Measurements from ENCODE around the gene CRTC1. TPM values are rescaled to one million over a fixed set of nuclear protein-coding genes. Genes with fewer than 3 reads are reported as not detected.
A peak's percentile ranks its signal among the peaks of the same experiment; 100 is the strongest.

CRTC1 gene
- total and polyA plus RNA-seq, 9 of the 15 experiments (the other 6 are each of a cell fraction or from before 2014, with no cell fraction given) = 0.25 to 3.8 (median 1.2) TPM; not detected in 2

DNA sequence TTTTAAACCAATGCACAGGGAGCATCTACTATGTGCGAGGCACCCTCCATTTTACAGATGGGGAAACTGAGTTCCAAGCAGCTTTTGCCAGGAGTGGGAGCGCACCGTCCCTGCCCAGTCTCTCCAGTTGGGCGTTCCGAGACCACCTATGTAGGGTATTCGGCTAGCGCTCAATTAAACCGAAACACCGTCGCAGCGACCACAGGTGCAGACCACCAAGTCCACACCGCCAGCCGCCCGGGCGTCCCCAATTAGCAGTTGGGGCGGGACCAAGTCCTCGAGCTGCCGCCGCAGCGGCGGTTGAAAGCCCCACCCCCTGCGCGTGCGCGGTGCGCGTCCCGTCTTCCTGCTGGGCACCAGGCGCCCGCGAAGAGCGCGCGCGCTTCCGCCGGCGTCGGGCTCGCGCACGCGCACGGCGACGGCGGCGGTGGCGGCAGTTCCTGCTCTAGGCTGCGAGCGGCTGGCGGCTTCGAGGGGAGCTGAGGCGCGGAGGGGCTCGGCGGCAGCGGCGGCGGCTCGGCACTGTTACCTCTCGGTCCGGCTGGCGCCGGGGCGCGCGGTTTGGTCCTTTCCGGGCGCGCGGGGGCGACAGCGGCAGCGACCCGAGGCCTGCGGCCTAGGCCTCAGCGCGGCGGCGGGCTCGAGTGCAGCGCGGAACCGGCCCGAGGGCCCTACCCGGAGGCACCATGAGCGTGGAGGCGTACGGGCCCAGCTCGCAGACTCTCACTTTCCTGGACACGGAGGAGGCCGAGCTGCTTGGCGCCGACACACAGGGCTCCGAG is 148.2 kb downstream of the CRTC1 start, which contains the start of gene UPF1 (continued):
- TF ChIP-seq, protein P1, sequence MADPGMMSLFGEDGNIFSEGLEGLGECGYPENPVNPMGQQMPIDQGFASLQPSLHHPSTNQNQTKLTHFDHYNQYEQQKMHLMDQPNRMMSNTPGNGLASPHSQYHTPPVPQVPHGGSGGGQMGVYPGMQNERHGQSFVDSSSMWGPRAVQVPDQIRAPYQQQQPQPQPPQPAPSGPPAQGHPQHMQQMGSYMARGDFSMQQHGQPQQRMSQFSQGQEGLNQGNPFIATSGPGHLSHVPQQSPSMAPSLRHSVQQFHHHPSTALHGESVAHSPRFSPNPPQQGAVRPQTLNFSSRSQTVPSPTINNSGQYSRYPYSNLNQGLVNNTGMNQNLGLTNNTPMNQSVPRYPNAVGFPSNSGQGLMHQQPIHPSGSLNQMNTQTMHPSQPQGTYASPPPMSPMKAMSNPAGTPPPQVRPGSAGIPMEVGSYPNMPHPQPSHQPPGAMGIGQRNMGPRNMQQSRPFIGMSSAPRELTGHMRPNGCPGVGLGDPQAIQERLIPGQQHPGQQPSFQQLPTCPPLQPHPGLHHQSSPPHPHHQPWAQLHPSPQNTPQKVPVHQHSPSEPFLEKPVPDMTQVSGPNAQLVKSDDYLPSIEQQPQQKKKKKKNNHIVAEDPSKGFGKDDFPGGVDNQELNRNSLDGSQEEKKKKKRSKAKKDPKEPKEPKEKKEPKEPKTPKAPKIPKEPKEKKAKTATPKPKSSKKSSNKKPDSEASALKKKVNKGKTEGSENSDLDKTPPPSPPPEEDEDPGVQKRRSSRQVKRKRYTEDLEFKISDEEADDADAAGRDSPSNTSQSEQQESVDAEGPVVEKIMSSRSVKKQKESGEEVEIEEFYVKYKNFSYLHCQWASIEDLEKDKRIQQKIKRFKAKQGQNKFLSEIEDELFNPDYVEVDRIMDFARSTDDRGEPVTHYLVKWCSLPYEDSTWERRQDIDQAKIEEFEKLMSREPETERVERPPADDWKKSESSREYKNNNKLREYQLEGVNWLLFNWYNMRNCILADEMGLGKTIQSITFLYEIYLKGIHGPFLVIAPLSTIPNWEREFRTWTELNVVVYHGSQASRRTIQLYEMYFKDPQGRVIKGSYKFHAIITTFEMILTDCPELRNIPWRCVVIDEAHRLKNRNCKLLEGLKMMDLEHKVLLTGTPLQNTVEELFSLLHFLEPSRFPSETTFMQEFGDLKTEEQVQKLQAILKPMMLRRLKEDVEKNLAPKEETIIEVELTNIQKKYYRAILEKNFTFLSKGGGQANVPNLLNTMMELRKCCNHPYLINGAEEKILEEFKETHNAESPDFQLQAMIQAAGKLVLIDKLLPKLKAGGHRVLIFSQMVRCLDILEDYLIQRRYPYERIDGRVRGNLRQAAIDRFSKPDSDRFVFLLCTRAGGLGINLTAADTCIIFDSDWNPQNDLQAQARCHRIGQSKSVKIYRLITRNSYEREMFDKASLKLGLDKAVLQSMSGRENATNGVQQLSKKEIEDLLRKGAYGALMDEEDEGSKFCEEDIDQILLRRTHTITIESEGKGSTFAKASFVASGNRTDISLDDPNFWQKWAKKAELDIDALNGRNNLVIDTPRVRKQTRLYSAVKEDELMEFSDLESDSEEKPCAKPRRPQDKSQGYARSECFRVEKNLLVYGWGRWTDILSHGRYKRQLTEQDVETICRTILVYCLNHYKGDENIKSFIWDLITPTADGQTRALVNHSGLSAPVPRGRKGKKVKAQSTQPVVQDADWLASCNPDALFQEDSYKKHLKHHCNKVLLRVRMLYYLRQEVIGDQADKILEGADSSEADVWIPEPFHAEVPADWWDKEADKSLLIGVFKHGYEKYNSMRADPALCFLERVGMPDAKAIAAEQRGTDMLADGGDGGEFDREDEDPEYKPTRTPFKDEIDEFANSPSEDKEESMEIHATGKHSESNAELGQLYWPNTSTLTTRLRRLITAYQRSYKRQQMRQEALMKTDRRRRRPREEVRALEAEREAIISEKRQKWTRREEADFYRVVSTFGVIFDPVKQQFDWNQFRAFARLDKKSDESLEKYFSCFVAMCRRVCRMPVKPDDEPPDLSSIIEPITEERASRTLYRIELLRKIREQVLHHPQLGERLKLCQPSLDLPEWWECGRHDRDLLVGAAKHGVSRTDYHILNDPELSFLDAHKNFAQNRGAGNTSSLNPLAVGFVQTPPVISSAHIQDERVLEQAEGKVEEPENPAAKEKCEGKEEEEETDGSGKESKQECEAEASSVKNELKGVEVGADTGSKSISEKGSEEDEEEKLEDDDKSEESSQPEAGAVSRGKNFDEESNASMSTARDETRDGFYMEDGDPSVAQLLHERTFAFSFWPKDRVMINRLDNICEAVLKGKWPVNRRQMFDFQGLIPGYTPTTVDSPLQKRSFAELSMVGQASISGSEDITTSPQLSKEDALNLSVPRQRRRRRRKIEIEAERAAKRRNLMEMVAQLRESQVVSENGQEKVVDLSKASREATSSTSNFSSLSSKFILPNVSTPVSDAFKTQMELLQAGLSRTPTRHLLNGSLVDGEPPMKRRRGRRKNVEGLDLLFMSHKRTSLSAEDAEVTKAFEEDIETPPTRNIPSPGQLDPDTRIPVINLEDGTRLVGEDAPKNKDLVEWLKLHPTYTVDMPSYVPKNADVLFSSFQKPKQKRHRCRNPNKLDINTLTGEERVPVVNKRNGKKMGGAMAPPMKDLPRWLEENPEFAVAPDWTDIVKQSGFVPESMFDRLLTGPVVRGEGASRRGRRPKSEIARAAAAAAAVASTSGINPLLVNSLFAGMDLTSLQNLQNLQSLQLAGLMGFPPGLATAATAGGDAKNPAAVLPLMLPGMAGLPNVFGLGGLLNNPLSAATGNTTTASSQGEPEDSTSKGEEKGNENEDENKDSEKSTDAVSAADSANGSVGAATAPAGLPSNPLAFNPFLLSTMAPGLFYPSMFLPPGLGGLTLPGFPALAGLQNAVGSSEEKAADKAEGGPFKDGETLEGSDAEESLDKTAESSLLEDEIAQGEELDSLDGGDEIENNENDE (IDR thresholded peaks at IDR 0.05; ENCODE audit: low read depth, low read length) = no peak
- TF ChIP-seq ATF1 (CRISPR knock-in tag; IDR thresholded peaks at IDR 0.05) (peak; percentile 4; the same call in 1 of the 2 replicates), ATF1 (tag; IDR thresholded peaks at IDR 0.05) (peak; percentile 28), KDM5B (IDR thresholded peaks at IDR 0.05; ENCODE audit: insufficient replicate concordance, low read depth, low read length) (peak; percentile 78)
- TF ChIP-seq, protein P2, sequence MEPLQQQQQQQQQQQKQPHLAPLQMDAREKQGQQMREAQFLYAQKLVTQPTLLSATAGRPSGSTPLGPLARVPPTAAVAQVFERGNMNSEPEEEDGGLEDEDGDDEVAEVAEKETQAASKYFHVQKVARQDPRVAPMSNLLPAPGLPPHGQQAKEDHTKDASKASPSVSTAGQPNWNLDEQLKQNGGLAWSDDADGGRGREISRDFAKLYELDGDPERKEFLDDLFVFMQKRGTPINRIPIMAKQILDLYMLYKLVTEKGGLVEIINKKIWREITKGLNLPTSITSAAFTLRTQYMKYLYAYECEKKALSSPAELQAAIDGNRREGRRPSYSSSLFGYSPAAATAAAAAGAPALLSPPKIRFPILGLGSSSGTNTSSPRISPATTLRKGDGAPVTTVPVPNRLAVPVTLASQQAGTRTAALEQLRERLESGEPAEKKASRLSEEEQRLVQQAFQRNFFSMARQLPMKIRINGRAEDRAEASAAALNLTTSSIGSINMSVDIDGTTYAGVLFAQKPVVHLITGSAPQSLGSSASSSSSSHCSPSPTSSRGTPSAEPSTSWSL (CRISPR knock-in tag; IDR thresholded peaks at IDR 0.05; ENCODE audit: borderline replicate concordance) = no peak
- TF ChIP-seq, protein P3, sequence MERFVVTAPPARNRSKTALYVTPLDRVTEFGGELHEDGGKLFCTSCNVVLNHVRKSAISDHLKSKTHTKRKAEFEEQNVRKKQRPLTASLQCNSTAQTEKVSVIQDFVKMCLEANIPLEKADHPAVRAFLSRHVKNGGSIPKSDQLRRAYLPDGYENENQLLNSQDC (CRISPR knock-in tag; IDR thresholded peaks at IDR 0.05) = no peak
- TF ChIP-seq, protein P4, sequence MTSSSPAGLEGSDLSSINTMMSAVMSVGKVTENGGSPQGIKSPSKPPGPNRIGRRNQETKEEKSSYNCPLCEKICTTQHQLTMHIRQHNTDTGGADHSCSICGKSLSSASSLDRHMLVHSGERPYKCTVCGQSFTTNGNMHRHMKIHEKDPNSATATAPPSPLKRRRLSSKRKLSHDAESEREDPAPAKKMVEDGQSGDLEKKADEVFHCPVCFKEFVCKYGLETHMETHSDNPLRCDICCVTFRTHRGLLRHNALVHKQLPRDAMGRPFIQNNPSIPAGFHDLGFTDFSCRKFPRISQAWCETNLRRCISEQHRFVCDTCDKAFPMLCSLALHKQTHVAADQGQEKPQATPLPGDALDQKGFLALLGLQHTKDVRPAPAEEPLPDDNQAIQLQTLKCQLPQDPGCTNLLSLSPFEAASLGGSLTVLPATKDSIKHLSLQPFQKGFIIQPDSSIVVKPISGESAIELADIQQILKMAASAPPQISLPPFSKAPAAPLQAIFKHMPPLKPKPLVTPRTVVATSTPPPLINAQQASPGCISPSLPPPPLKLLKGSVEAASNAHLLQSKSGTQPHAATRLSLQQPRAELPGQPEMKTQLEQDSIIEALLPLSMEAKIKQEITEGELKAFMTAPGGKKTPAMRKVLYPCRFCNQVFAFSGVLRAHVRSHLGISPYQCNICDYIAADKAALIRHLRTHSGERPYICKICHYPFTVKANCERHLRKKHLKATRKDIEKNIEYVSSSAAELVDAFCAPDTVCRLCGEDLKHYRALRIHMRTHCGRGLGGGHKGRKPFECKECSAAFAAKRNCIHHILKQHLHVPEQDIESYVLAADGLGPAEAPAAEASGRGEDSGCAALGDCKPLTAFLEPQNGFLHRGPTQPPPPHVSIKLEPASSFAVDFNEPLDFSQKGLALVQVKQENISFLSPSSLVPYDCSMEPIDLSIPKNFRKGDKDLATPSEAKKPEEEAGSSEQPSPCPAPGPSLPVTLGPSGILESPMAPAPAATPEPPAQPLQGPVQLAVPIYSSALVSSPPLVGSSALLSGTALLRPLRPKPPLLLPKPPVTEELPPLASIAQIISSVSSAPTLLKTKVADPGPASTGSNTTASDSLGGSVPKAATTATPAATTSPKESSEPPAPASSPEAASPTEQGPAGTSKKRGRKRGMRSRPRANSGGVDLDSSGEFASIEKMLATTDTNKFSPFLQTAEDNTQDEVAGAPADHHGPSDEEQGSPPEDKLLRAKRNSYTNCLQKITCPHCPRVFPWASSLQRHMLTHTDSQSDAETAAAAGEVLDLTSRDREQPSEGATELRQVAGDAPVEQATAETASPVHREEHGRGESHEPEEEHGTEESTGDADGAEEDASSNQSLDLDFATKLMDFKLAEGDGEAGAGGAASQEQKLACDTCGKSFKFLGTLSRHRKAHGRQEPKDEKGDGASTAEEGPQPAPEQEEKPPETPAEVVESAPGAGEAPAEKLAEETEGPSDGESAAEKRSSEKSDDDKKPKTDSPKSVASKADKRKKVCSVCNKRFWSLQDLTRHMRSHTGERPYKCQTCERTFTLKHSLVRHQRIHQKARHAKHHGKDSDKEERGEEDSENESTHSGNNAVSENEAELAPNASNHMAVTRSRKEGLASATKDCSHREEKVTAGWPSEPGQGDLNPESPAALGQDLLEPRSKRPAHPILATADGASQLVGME (CRISPR knock-in tag; IDR thresholded peaks at IDR 0.05) = peak; percentile 61; the same call in 1 of the 2 replicates

Data from K562 (cell line).